ENCODE results near the gene CHTOP. TPM values are rescaled to one million over a fixed set of nuclear protein-coding genes. Genes with fewer than 3 reads are reported as not detected.

CHTOP gene
- total and polyA plus RNA-seq, 8 donors: 54.5 to 125 (median 113) TPM

- Histone ChIP-seq H3K9me3 (no peaks in the 10 kb centered on the region), H3K4me3 (no peak overlapping the region), H3K27me3 (no peaks in the 10 kb centered on the region), H3K4me1 (peaks cover 10 to 45% of the 10 kb centered on the region in 2 donors), H3K36me3 (peaks cover 0 to 12% of the 10 kb centered on the region in 2 donors), H3K27ac (no peak overlapping the region)
- TF ChIP-seq CTCF (IDR thresholded peaks at IDR 0.05): no peak
- DNase-seq: peak in 1 of 4 donors; percentile 13
- ATAC-seq: no peak
- intact Hi-C loops (cut with DNase I): no loop called here
These were observed 14.7 kb upstream of the CHTOP start for GRCh38 chr1:153619171-153619570.

- no peak for TF ChIP-seq CTCF (IDR thresholded peaks at IDR 0.05)
- Histone ChIP-seq H3K27me3 (peaks cover 0 to 4% of the 10 kb centered on the region in 2 donors), H3K27ac (no peak overlapping the region), H3K36me3 (peaks cover 0 to 12% of the 10 kb centered on the region in 2 donors), H3K4me1 (peaks cover 0 to 56% of the 10 kb centered on the region in 2 donors), H3K9me3 (no peaks in the 10 kb centered on the region), H3K4me3 (no peak overlapping the region)
- intact Hi-C loops (cut with DNase I): no loop called here
- DNase-seq: peak in 1 of 4 donors; percentile 44
- peak; percentile 14 for ATAC-seq
These were observed 10.8 kb upstream of the CHTOP start for GRCh38 chr1:153623101-153623500.

- Histone ChIP-seq H3K36me3 (no peaks in the 10 kb centered on the region), H3K9me3 (no peaks in the 10 kb centered on the region), H3K4me3 (no peak overlapping the region), H3K27ac (no peak overlapping the region), H3K27me3 (peaks cover 0 to 4% of the 10 kb centered on the region in 2 donors), H3K4me1 (peaks cover 0 to 55% of the 10 kb centered on the region in 2 donors)
- intact Hi-C loops (cut with DNase I): no loop called here
- no peak for TF ChIP-seq CTCF (IDR thresholded peaks at IDR 0.05)
- DNase-seq: peak in 1 of 4 donors; percentile 6
- ATAC-seq: no peak
These were observed 8.8 kb upstream of the CHTOP start for GRCh38 chr1:153624965-153625611.

- Histone ChIP-seq H3K27me3 (peaks cover 0 to 4% of the 10 kb centered on the region in 2 donors), H3K27ac (peak overlapping the region; percentile 85), H3K9me3 (no peaks in the 10 kb centered on the region), H3K36me3 (no peaks in the 10 kb centered on the region), H3K4me1 (peaks cover 0 to 55% of the 10 kb centered on the region in 2 donors), H3K4me3 (peak overlapping the region; percentile 39 to 43)
- no peak for TF ChIP-seq CTCF (IDR thresholded peaks at IDR 0.05)
- DNase-seq (peak in 1 of 4 donors; percentile 8), ATAC-seq (no peak)
- intact Hi-C loops (cut with DNase I): no loop called here
These were observed 7.4 kb upstream of the CHTOP start for GRCh38 chr1:153626477-153626903.

- TF ChIP-seq CTCF (IDR thresholded peaks at IDR 0.05): peak in 1 of 2 donors; percentile 46
- intact Hi-C loops (cut with DNase I): no loop called here
- peak; percentile 85 for ATAC-seq
- H3K36me3 ChIP-seq: no peaks in the 10 kb centered on the region
- H3K4me1 ChIP-seq: peaks cover 0 to 55% of the 10 kb centered on the region in 2 donors
- H3K9me3 ChIP-seq: no peaks in the 10 kb centered on the region
- peak within 1 kb of the TSS; percentile 39 to 43 for H3K4me3 ChIP-seq
- peak within 1 kb of the TSS; percentile 85 for H3K27ac ChIP-seq
- H3K27me3 ChIP-seq: peaks cover 0 to 4% of the 10 kb centered on the region in 2 donors
- peak in 2 of 4 donors; percentile 82 to 88 for DNase-seq
These were observed 6.8 kb upstream of the CHTOP start, which contains the start of gene S100A13 for GRCh38 chr1:153626904-153627714. S100A13 (minus strand) TSS chr1:153627505; CDS start chr1:153626472, 1,033 bp downstream.

All from left lung (tissue), 10 donors.